Measurements from ENCODE around the gene MFAP1. TPM values are rescaled to one million over a fixed set of nuclear protein-coding genes. Genes with fewer than 3 reads are reported as not detected.
"Not testable (repeated sequence)": the region's sequence is repeated elsewhere in the genome, so short reads cannot be mapped to it uniquely, and the experiment has no call there.

MFAP1 gene
- total and polyA plus RNA-seq, 9 donors: 12.4 to 54.1 (median 21.0) TPM

DNA sequence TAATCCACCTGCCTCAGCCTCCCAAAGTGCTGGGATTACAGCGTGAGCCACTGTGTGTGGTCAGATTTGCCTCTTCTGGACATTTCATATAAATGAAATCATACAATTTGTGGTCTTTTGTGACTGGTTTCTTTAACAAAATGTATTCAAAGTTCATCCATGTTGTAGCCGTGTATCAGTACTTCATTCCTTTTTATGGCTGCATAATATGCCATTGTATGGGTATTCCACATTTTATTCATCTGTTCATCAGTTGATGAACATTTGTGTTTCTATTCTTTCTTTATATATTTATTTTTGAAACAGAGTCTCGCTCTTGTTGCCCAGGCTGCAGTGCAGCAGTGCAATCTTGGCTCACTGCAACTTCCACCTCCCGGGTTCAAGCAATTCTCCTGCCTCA, 28.1 kb upstream of the MFAP1 start:
- no peak overlapping the region for H3K27ac ChIP-seq
- H3K36me3 ChIP-seq: peaks cover 3% of the 10 kb centered on the region
- no peak overlapping the region for H3K4me3 ChIP-seq
- intact Hi-C loops (cut with DNase I): no loop called here
- no peaks in the 10 kb centered on the region for H3K4me1 ChIP-seq (ENCODE audit: insufficient read depth)
- TF ChIP-seq EP300 (IDR thresholded peaks at IDR 0.05): no peak
- TF ChIP-seq, protein P1, sequence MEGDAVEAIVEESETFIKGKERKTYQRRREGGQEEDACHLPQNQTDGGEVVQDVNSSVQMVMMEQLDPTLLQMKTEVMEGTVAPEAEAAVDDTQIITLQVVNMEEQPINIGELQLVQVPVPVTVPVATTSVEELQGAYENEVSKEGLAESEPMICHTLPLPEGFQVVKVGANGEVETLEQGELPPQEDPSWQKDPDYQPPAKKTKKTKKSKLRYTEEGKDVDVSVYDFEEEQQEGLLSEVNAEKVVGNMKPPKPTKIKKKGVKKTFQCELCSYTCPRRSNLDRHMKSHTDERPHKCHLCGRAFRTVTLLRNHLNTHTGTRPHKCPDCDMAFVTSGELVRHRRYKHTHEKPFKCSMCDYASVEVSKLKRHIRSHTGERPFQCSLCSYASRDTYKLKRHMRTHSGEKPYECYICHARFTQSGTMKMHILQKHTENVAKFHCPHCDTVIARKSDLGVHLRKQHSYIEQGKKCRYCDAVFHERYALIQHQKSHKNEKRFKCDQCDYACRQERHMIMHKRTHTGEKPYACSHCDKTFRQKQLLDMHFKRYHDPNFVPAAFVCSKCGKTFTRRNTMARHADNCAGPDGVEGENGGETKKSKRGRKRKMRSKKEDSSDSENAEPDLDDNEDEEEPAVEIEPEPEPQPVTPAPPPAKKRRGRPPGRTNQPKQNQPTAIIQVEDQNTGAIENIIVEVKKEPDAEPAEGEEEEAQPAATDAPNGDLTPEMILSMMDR (IDR thresholded peaks at IDR 0.05): no peak
- no peak for TF ChIP-seq POLR2A (IDR thresholded peaks at IDR 0.05)
- WGBS, 3 donors: 94 to 98% (median 97%) methylated on average over 4 of the region's 4 CpGs
- no peaks in the 10 kb centered on the region for H3K9me3 ChIP-seq
- no peak for DNase-seq
- H3K27me3 ChIP-seq: no peaks in the 10 kb centered on the region

DNA sequence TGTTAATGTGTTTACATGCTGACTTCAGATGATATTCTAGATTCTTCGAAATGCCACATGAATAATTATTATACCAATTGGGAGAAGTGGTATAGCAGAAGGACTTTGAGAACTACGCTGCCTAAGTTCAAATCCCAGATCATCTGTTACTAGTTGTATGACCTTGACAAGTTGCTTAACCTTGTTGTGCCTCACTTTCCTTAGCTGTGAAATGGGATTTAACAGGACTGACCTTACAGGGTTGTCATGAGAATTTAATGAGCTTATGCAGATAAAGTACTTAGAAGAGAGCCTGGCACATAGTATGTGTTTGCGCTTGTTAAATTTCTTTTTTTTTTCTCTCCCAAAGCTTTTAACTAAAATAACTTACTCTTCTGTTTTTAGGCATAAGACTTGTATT, 26.8 kb upstream of the MFAP1 start:
- 94 to 96% (median 96%) methylated on average over 3 of the region's 3 CpGs for WGBS, 3 donors
- Histone ChIP-seq H3K27me3 (no peaks in the 10 kb centered on the region), H3K36me3 (peaks cover 3% of the 10 kb centered on the region), H3K27ac (no peak overlapping the region), H3K9me3 (no peaks in the 10 kb centered on the region), H3K4me1 (ENCODE audit: insufficient read depth) (no peaks in the 10 kb centered on the region), H3K4me3 (no peak overlapping the region)
- TF ChIP-seq, protein P1 (IDR thresholded peaks at IDR 0.05): no peak
- TF ChIP-seq EP300 (IDR thresholded peaks at IDR 0.05) (no peak), POLR2A (IDR thresholded peaks at IDR 0.05) (no peak)
- intact Hi-C loops (cut with DNase I): no loop called here
- no peak for DNase-seq

DNA sequence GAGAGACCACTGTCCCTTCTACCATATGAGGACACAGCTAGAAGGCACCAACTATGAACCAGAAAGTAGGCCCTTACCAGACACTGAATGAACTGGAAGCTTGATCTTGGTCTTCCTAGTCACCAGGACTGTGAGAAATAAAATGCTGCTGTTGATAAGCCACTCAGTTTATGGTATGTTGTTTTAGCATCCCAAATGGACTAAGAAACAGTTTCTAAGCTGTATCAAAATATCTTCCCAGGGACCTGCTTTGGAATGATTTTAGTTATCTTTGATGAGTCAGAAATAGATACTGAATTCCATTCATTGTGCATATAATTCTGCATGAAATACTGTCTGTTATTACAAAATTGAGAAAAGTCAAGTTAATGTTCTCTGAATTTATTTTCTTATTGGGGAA, 20.9 kb upstream of the MFAP1 start:
- no peaks in the 10 kb centered on the region for H3K36me3 ChIP-seq
- TF ChIP-seq EP300 (IDR thresholded peaks at IDR 0.05): no peak
- TF ChIP-seq, protein P1 (IDR thresholded peaks at IDR 0.05): no peak
- no peak for TF ChIP-seq POLR2A (IDR thresholded peaks at IDR 0.05)
- no peaks in the 10 kb centered on the region for H3K9me3 ChIP-seq

DNA sequence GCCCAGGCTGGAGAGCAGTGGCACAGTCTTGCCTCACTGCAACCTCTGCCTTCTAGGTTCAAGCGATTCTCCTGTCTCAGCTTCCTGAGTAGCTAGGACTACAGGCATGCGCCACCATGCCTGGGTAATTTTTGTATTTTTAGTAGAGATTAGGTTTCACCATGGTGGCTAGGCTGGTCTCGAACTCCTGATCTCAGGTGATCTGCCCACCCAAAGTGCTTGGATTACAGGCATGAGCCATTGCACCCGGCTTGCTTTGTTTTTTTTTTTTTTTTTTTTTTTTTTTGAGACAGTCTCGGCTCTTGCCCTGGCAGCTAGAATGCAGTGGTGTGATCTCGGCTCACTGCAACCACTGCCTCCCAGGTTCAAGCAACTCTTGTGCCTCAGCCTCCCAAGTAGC, 8.0 kb upstream of the MFAP1 start:
- 89 to 93% (median 90%) methylated on average over 6 of the region's 6 CpGs for WGBS, 3 donors
- intact Hi-C loops (cut with DNase I); H3K36me3 ChIP-seq; H3K27ac ChIP-seq; H3K4me3 ChIP-seq; H3K9me3 ChIP-seq; H3K4me1 ChIP-seq (ENCODE audit: insufficient read depth); H3K27me3 ChIP-seq; DNase-seq: not testable (repeated sequence)

More for the DNA sequence above, 20.9 kb upstream of the MFAP1 start:
- intact Hi-C loops (cut with DNase I): no loop called here
- Histone ChIP-seq H3K4me3 (no peak overlapping the region), H3K4me1 (ENCODE audit: insufficient read depth) (no peaks in the 10 kb centered on the region), H3K27ac (no peak overlapping the region), H3K27me3 (no peaks in the 10 kb centered on the region)
- DNase-seq: no peak

DNA sequence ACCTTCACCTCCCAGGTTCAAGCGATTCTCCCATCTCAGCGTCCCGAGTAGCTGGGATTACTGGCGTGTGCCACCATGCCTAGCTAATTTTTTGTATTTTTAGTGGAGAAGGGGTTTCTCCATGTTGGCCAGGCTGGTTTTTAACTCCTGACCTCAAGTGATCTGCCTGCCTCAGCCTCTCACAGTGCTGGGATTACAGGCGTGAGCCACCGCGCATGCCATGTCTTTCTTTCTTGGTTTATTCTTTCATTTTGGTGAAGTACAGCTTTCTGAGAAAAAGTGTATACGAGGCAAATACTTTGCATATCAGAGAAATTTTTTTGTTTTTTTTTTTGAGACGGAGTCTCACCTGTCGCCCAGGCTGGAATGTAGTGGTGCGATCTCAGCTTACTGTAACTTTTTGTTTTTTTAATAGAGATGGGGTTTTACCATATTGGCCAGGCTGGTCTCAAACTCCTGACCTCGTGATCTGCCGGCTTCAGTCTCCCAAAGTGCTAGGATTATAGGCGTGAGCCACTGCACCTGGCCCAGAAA, 7.1 kb upstream of the MFAP1 start:
- DNase-seq; H3K4me1 ChIP-seq (ENCODE audit: insufficient read depth); H3K4me3 ChIP-seq; H3K9me3 ChIP-seq; H3K27me3 ChIP-seq; H3K27ac ChIP-seq; H3K36me3 ChIP-seq; intact Hi-C loops (cut with DNase I): not testable (repeated sequence)
- WGBS, 3 donors: 91 to 94% (median 93%) methylated on average over 14 of the region's 14 CpGs

DNA sequence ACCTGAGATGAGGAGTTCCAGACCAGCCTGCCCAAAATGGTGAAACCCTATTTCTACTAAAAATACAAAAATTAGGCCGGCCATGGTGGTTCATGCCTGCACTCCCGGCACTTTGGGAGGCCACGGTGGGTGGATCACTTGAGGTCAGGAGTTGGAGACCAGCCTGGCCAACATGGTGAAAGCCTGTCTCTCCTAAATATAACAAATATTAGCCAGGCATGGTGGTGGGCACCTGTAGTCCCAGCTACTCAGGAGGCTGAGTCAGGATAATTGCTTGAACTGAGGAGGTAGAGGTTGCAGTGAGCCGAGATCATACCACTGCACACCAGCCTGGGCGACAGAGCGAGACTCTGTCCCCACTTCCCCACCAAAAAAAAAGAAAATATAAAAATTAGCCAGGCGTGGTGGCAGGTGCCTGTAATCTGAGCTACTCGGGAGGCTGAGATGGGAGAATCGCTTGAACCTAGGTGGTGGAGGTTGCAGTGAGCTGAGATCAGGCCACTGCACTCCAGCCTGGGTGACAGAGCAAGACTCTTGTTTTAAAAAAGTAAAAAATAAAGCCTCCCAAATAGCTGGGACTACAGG, 6.3 kb upstream of the MFAP1 start:
- DNase-seq; H3K36me3 ChIP-seq; H3K9me3 ChIP-seq; H3K27me3 ChIP-seq; H3K27ac ChIP-seq; H3K4me1 ChIP-seq (ENCODE audit: insufficient read depth); H3K4me3 ChIP-seq; intact Hi-C loops (cut with DNase I): not testable (repeated sequence)
- 95 to 96% (median 96%) methylated on average over 9 of the region's 9 CpGs for WGBS, 3 donors

DNA sequence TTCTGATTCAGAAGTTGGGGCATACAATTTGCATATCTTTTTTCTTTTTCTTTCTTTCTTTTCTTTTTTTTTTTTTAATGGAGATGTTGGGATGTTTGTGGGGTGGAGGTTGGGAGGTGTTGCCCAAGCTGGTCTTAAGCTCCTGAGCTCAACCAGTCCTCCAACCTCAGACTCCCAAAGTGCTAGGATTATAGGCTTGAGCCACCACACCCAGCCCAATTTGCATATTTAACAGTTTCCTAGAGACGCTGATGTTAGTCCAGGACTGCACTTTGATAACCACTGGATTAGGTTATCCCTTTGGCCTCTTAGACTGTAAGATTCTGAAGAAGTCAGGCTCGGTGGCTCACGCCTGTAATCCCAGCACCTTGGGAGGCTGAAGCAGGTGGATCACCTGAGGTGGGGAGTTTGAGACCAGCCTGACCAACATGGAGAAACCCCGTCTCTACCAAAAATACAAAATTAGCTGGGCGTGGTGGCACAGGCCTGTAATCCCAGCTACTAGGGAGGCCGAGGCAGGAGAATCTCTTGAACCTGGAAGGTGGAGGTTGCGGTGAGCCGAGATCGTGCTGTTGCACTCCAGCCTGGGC, 5.6 kb upstream of the MFAP1 start:
- H3K4me1 ChIP-seq (ENCODE audit: insufficient read depth); H3K27ac ChIP-seq; DNase-seq; H3K27me3 ChIP-seq; H3K36me3 ChIP-seq; intact Hi-C loops (cut with DNase I); H3K9me3 ChIP-seq; H3K4me3 ChIP-seq: not testable (repeated sequence)
- WGBS, 3 donors: 96 to 97% (median 97%) methylated on average over 9 of the region's 9 CpGs
